SK-N-SH (cell line): ENCODE results near the gene C16orf95. TPM values are rescaled to one million over a fixed set of nuclear protein-coding genes. Genes with fewer than 3 reads are reported as not detected.

ENCODE experiments used
- CTCF ChIA-PET: fragments of 300-600, 350-600 bp; formaldehyde crosslinking; extraction: SDS; loops from one replicate; lab custom pipeline; 2021; lab: Yijun Ruan, JAX
- POLR2A ChIA-PET: fragments of 350-600 bp; sonication (Branson Sonifier 250); formaldehyde crosslinking; extraction: SDS; loops from one replicate; lab custom pipeline; 2020; ENCODE audit warnings: antibody characterized with exemption, inconsistent platforms; lab: Yijun Ruan, JAX
- DNase-seq: peaks from one replicate; pipeline ENCODE4 v3.0.0; 2012
- H2AFZ ChIP-seq: fragments of 200-600 bp; sonication (generic); 2 replicates; pipeline ENCODE4 v1.8.1; 2016; ENCODE audit warnings: antibody characterized with exemption, mild to moderate bottlenecking, low read depth
- H3F3A ChIP-seq: fragments of 200-600 bp; sonication (generic); replicated peaks from 2 replicates; pipeline ENCODE3; 2016; ENCODE audit warnings: antibody characterized with exemption, mild to moderate bottlenecking; ENCODE audit not compliant: insufficient read depth
- H3K27ac ChIP-seq, 2 experiments: fragments of 200-500 bp in 1 of 2; fragments of 200-600 bp in 1 of 2; sonication (Bioruptor generic) in 1 of 2; sonication (generic), shearing (Covaris generic) in 1 of 2; 2 replicates each; pipeline versions ENCODE4 v1.5.1 to v1.6.1; 2014 to 2016; ENCODE audit warnings: low read depth in 2 of 2, inconsistent platforms in 1 of 2, low read length in 1 of 2, mild to moderate bottlenecking in 1 of 2, mixed read lengths in 1 of 2
- H3K27me3 ChIP-seq: fragments of 200-600 bp; sonication (generic), shearing (Covaris generic); 2 replicates; pipeline ENCODE4 v1.6.1; 2016; ENCODE audit warnings: mixed run types; ENCODE audit not compliant: insufficient read depth
- H3K36me3 ChIP-seq, 2 experiments: fragments of 200-500 bp in 1 of 2; fragments of 200-600 bp in 1 of 2; sonication (Bioruptor generic) in 1 of 2; sonication (generic) in 1 of 2; replicated peaks in 1 of 2; 2 replicates each; pipeline versions ENCODE3 to v1.5.1; 2014 to 2016; ENCODE audit warnings: low read length in 1 of 2, mild to moderate bottlenecking in 1 of 2; ENCODE audit not compliant: insufficient read depth in 2 of 2, control insufficient read depth in 1 of 2
- H3K4me1 ChIP-seq, 2 experiments: fragments of 200-500 bp in 1 of 2; fragments of 200-600 bp in 1 of 2; sonication (Bioruptor generic) in 1 of 2; sonication (generic), shearing (Covaris generic) in 1 of 2; 2 replicates each; pipeline versions ENCODE4 v1.5.1 to v1.6.1; 2014 to 2016; ENCODE audit warnings: low read depth in 1 of 2, low read length in 1 of 2, mixed run types in 1 of 2; ENCODE audit not compliant: insufficient read depth in 2 of 2, control insufficient read depth in 1 of 2
- H3K4me2 ChIP-seq: fragments of 200-600 bp; sonication (generic), shearing (Covaris generic); 2 replicates; pipeline ENCODE4 v1.6.1; 2017; ENCODE audit warnings: mixed run types
- H3K4me3 ChIP-seq, 2 experiments: fragments of 200-500 bp in 1 of 2; fragments of 200-600 bp in 1 of 2; sonication (Bioruptor generic) in 1 of 2; sonication (generic), shearing (Covaris generic) in 1 of 2; 2 replicates each; pipeline versions ENCODE4 v1.5.1 to v1.8.1; 2014 to 2016; ENCODE audit warnings: low read depth in 2 of 2, inconsistent platforms in 1 of 2, low read length in 1 of 2, mild to moderate bottlenecking in 1 of 2, mixed read lengths in 1 of 2, moderate library complexity in 1 of 2
- H3K79me2 ChIP-seq: fragments of 200-600 bp; sonication (generic); 2 replicates; pipeline ENCODE4 v1.8.1; 2017; ENCODE audit warnings: mild to moderate bottlenecking; ENCODE audit not compliant: insufficient read depth
- H3K9ac ChIP-seq: fragments of 200-600 bp; sonication (generic); 2 replicates; pipeline ENCODE4 v1.6.1; 2017; ENCODE audit warnings: mixed run types
- H3K9me2 ChIP-seq: fragments of 200-600 bp; sonication (generic); 2 replicates; pipeline ENCODE4 v1.6.1; 2017; ENCODE audit warnings: mixed run types
- H3K9me3 ChIP-seq: fragments of 200-600 bp; sonication (generic); 2 replicates; pipeline ENCODE4 v1.6.1; 2017; ENCODE audit warnings: mixed run types, mild to moderate bottlenecking, moderate library complexity
- H4K20me1 ChIP-seq: fragments of 200-600 bp; sonication (generic); 2 replicates; pipeline ENCODE4 v1.6.1; 2017; ENCODE audit warnings: mild to moderate bottlenecking, mixed run types; ENCODE audit not compliant: insufficient read depth
- CTCF ChIP-seq: fragments of 200-600 bp; sonication (generic); IDR thresholded peaks from 2 replicates; pipeline ENCODE4 v1.6.1; 2017; ENCODE audit warnings: antibody characterized with exemption, mild to moderate bottlenecking, moderate library complexity
- ELF1 ChIP-seq: IDR thresholded peaks from 2 replicates; pipeline ENCODE4 v1.4.0; 2012
- EP300 ChIP-seq, 2 experiments: IDR thresholded peaks; 2 replicates each; pipeline versions ENCODE4 v1.4.0 to v1.6.1; 2012; ENCODE audit warnings: borderline replicate concordance in 1 of 2, low read depth in 1 of 2, low read length in 1 of 2
- EZH2phosphoT487 ChIP-seq: fragments of 200-600 bp; sonication (generic); IDR thresholded peaks from 2 replicates; pipeline ENCODE4 v1.6.1; 2017; ENCODE audit warnings: low read depth, mixed run types, mild to moderate bottlenecking, antibody characterized with exemption, moderate library complexity, borderline replicate concordance
- FOSL2 ChIP-seq: IDR thresholded peaks from 2 replicates; pipeline ENCODE4 v1.4.0; 2012; ENCODE audit warnings: low read depth, mild to moderate bottlenecking, moderate library complexity, borderline replicate concordance
- FOXM1 ChIP-seq: IDR thresholded peaks from 2 replicates; pipeline ENCODE4 v1.4.0; 2012; ENCODE audit warnings: low read depth, mild to moderate bottlenecking
- GABPA ChIP-seq: IDR thresholded peaks from 2 replicates; pipeline ENCODE4 v1.4.0; 2012; ENCODE audit warnings: low read depth, mild to moderate bottlenecking
- GATA2 ChIP-seq: sonication (generic); formaldehyde crosslinking; IDR thresholded peaks from 2 replicates; pipeline ENCODE4 v1.5.0; 2020; ENCODE audit warnings: mild to moderate bottlenecking, missing genetic modification reagents
- MAX ChIP-seq: IDR thresholded peaks from 2 replicates; pipeline ENCODE4 v1.4.0; 2012; ENCODE audit warnings: low read depth
- MEF2A ChIP-seq: IDR thresholded peaks from 2 replicates; pipeline ENCODE4 v1.4.0; 2012; ENCODE audit warnings: low read depth, borderline replicate concordance
- RAD21 ChIP-seq: IDR thresholded peaks from 2 replicates; pipeline ENCODE4 v1.6.1; 2012; ENCODE audit warnings: mild to moderate bottlenecking, low read length
- RCOR1 ChIP-seq: fragments of 150-350 bp; IDR thresholded peaks from 2 replicates; pipeline ENCODE4 v1.6.1; 2017; ENCODE audit warnings: antibody characterized with exemption, low read length
- RFX5 ChIP-seq: IDR thresholded peaks from 2 replicates; pipeline ENCODE4 v1.6.1; 2012; ENCODE audit warnings: mild to moderate bottlenecking, improper control_type of control experiment, low read length
- RXRA ChIP-seq: IDR thresholded peaks from 2 replicates; pipeline ENCODE4 v1.4.0; 2012; ENCODE audit warnings: low read depth, mild to moderate bottlenecking, borderline replicate concordance
- SMC3 ChIP-seq: IDR thresholded peaks from 2 replicates; pipeline ENCODE4 v1.6.1; 2012; ENCODE audit warnings: low read depth, low read length, improper control_type of control experiment
- TAF1 ChIP-seq: IDR thresholded peaks from 2 replicates; pipeline ENCODE4 v1.6.1; 2012; ENCODE audit warnings: low read depth, mild to moderate bottlenecking, low read length, moderate library complexity, borderline replicate concordance
- TCF12 ChIP-seq: IDR thresholded peaks from 2 replicates; pipeline ENCODE4 v1.4.0; 2012
- TEAD4 ChIP-seq: IDR thresholded peaks from 2 replicates; pipeline ENCODE4 v1.4.0; 2012; ENCODE audit warnings: mild to moderate bottlenecking, borderline replicate concordance; ENCODE audit not compliant: insufficient read depth
- YY1 ChIP-seq: IDR thresholded peaks from 2 replicates; pipeline ENCODE4 v1.4.0; 2012; ENCODE audit warnings: low read depth, mild to moderate bottlenecking
- WGBS: methylation state at CpG from one replicate; pipeline ENCODE4 v1.1.6; 2017; ENCODE audit warnings: low lambda C conversion rate; 5-methylcytosine and 5-hydroxymethylcytosine counted together
- polyA plus RNA-seq, 3 experiments: library from polyadenylated mRNA; depleted of rRNA; stranded (reverse); fragments of >200 nt; gene quantifications; 2 replicates each; pipeline ENCODE4 v1.2.3, GENCODE V29; 2012
- TF ChIP-seq, protein P1 (sequence below): fragments of 150-350 bp; IDR thresholded peaks from 2 replicates; pipeline ENCODE4 v1.6.1; 2017; ENCODE audit warnings: antibody characterized with exemption, low read length, low read depth, borderline replicate concordance

C16orf95 gene
- polyA plus RNA-seq, 1 of the 3 experiments (the other 2 are of a cell fraction): 5.0 TPM

- 74% methylated on average over 10 of the region's 10 CpGs for WGBS
- H3K9ac ChIP-seq: no peak overlapping the region
- TF ChIP-seq RXRA (no peak), ELF1 (no peak), FOXM1 (no peak), MEF2A (no peak), MAX (no peak), TAF1 (no peak), RFX5 (no peak), EZH2phosphoT487 (no peak), RAD21 (no peak), CTCF (no peak), FOSL2 (no peak), GATA2 (no peak), EP300 (IDR thresholded peaks at IDR 0.05; ENCODE audit: borderline replicate concordance in 1 of 2, low read depth in 1 of 2, low read length in 1 of 2) (no peak), RCOR1 (no peak), GABPA (no peak), SMC3 (no peak), TEAD4 (no peak), YY1 (no peak), TCF12 (no peak)
- TF ChIP-seq, protein P1, sequence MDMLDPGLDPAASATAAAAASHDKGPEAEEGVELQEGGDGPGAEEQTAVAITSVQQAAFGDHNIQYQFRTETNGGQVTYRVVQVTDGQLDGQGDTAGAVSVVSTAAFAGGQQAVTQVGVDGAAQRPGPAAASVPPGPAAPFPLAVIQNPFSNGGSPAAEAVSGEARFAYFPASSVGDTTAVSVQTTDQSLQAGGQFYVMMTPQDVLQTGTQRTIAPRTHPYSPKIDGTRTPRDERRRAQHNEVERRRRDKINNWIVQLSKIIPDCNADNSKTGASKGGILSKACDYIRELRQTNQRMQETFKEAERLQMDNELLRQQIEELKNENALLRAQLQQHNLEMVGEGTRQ: no peak
- POLR2A ChIA-PET: no interaction called here
- no peaks in the 10 kb centered on the region for H3K36me3 ChIP-seq
- H3K4me2 ChIP-seq: no peak overlapping the region
- CTCF ChIA-PET: interaction anchor here (1.1 kb wide), 1 partner anchor 44 kb away, joined by 3 read pairs; no protein-coding TSS in a partner anchor
- no peaks in the 10 kb centered on the region for H3K4me1 ChIP-seq
- no peak for DNase-seq
- H3K9me3 ChIP-seq: no peaks in the 10 kb centered on the region
- H4K20me1 ChIP-seq: no peaks in the 10 kb centered on the region
- no peak overlapping the region for H2AFZ ChIP-seq
- H3K4me3 ChIP-seq: no peak overlapping the region
- H3K79me2 ChIP-seq: no peaks in the 10 kb centered on the region
- no peaks in the 10 kb centered on the region for H3K9me2 ChIP-seq
- H3K27me3 ChIP-seq: peaks cover 12% of the 10 kb centered on the region
- H3K27ac ChIP-seq: no peak overlapping the region
- no peaks in the 10 kb centered on the region for H3F3A ChIP-seq
Observed at GRCh38 chr16:87254296-87254695, 62.9 kb downstream of the C16orf95 start.
